T-cell (primary cell): ENCODE results near the gene VTCN1. TPM values are rescaled to one million over a fixed set of nuclear protein-coding genes. Genes with fewer than 3 reads are reported as not detected.
"Not testable (repeated sequence)": the region's sequence is repeated elsewhere in the genome, so short reads cannot be mapped to it uniquely, and the experiment has no call there.

Experiments
- ATAC-seq, 4 experiments: fragments of 200-7000 bp in 3 of 4; fragments of 150-1000 bp in 1 of 4; cut with Tn5 transposase; replicated peaks in 1 of 4; 1 replicate in 3 of 4; 2 replicates in 1 of 4; pipeline ENCODE4 v1.10.0; 2021; ENCODE audit warnings: moderate library complexity in 3 of 4, mild to moderate bottlenecking in 2 of 4, moderate number of reproducible peaks in 1 of 4
- CTCF ChIA-PET, 2 donors: fragments of 300-600 bp; sonication (Branson Sonifier 250); formaldehyde crosslinking; loops; one replicate each; lab custom pipeline; 2022; ENCODE audit warnings: antibody characterized with exemption in 2 of 2; lab: Charles Lee
- POLR2A ChIA-PET, 2 donors: fragments of 300-600 bp; sonication (Branson Sonifier 250); formaldehyde crosslinking; loops; one replicate each; lab custom pipeline; 2022; ENCODE audit warnings: antibody characterized with exemption in 2 of 2; lab: Charles Lee
- DNase-seq, 35 experiments: peaks; one replicate each; pipeline versions ENCODE4 v3.0.0 to v3.0.0-alpha.2; 2013 to 2023
- H3K27ac ChIP-seq: one replicate; pipeline ENCODE4 v1.5.1; 2013; ENCODE audit warnings: low read length
- H3K27me3 ChIP-seq, 2 experiments: replicated peaks in 1 of 2; 1 replicate in 1 of 2; 2 replicates in 1 of 2; pipeline versions ENCODE4 v1.6.1 to v1.7.0; 2013; ENCODE audit warnings: low read length in 1 of 2, mixed read lengths in 1 of 2; ENCODE audit not compliant: control insufficient read depth in 2 of 2, insufficient read depth in 2 of 2; ENCODE audit errors: extremely low read depth in 1 of 2
- H3K36me3 ChIP-seq, 2 donors: 1 replicate in 1 of 2; 2 replicates in 1 of 2; pipeline versions ENCODE4 v1.6.1 to v1.7.0; 2013; ENCODE audit warnings: low read length in 1 of 2; ENCODE audit not compliant: control insufficient read depth in 2 of 2, insufficient read depth in 1 of 2; ENCODE audit errors: extremely low read depth in 1 of 2
- H3K4me1 ChIP-seq, 2 experiments: 1 replicate in 1 of 2; 2 replicates in 1 of 2; pipeline versions ENCODE4 v1.6.1 to v1.7.0; 2013; ENCODE audit warnings: low read length in 2 of 2, mixed read lengths in 1 of 2; ENCODE audit not compliant: insufficient read depth in 2 of 2, control insufficient read depth in 1 of 2; ENCODE audit errors: extremely low read depth in 1 of 2
- H3K4me3 ChIP-seq, 2 donors: 1 replicate in 1 of 2; 2 replicates in 1 of 2; pipeline versions ENCODE4 v1.5.1 to v1.7.0; 2013; ENCODE audit warnings: mild to moderate bottlenecking in 2 of 2, low read length in 1 of 2, moderate library complexity in 1 of 2; ENCODE audit not compliant: control insufficient read depth in 1 of 2; ENCODE audit errors: extremely low read depth in 1 of 2
- H3K9me3 ChIP-seq: 2 replicates; pipeline ENCODE4 v1.7.0; 2013
- H3K27ac Mint-ChIP-seq, 2 donors: one replicate each; pipeline ENCODE4 v1.8.0; 2020 to 2021; ENCODE audit warnings: mild to moderate bottlenecking in 2 of 2, mixed read lengths in 2 of 2
- H3K27me3 Mint-ChIP-seq, 2 donors: one replicate each; pipeline ENCODE4 v1.8.0; 2021 to 2022; ENCODE audit warnings: mixed read lengths in 2 of 2
- H3K36me3 Mint-ChIP-seq: one replicate; pipeline ENCODE4 v1.8.0; 2021; ENCODE audit warnings: mixed read lengths
- H3K4me1 Mint-ChIP-seq, 3 donors: one replicate each; pipeline ENCODE4 v1.8.0; 2020 to 2022; ENCODE audit warnings: mixed read lengths in 3 of 3, mild to moderate bottlenecking in 1 of 3
- H3K4me3 Mint-ChIP-seq, 3 donors: one replicate each; pipeline ENCODE4 v1.8.0; 2020 to 2022; ENCODE audit warnings: mild to moderate bottlenecking in 3 of 3, mixed read lengths in 3 of 3, moderate library complexity in 3 of 3
- H3K9me3 Mint-ChIP-seq, 3 donors: one replicate each; pipeline ENCODE4 v1.8.0; 2020 to 2022; ENCODE audit warnings: mixed read lengths in 3 of 3
- whole genome bisulfite sequencing: methylation state at CpG from one replicate; pipeline ENCODE4 v1.1.5; 2013; ENCODE audit warnings: missing lambda C conversion rate; ENCODE audit not compliant: insufficient coverage; 5-methylcytosine and 5-hydroxymethylcytosine counted together
- total RNA-seq, 35 experiments: library from RNA in 6 of 35; stranded (reverse) in 6 of 35; fragments of 120-200 nt in 1 of 35; gene quantifications; one replicate each; pipeline versions ENCODE4 v1.2.1 to v1.2.4 and lab custom pipeline; 2013 to 2026

VTCN1 gene
- total RNA-seq, 5 donors from 2014 or later (not counting 1 experiment from before 2014, with no cell fraction given): not detected

GRCh38 chr1:117121589-117122329 lies 89.0 kb downstream of the VTCN1 start, which contains the start of gene TRIM45:
TSS of gene TRIM45 (minus strand) at chr1:117121749. CDS start at chr1:117121201, 548 bp downstream.
- H3K27me3 Mint-ChIP-seq: peaks cover 0 to 3% of the 10 kb centered on the region in 2 donors
- Histone ChIP-seq H3K4me1 (peaks cover 0 to 15% of the 10 kb centered on the region in 2 experiments), H3K36me3 (no peaks in the 10 kb centered on the region), H3K27ac (no peak within 1 kb of the TSS), H3K4me3 (peak within 1 kb of the TSS; percentile 85 to 88), H3K27me3 (peaks cover 0 to 15% of the 10 kb centered on the region in 2 experiments), H3K9me3 (no peaks in the 10 kb centered on the region)
- H3K27ac Mint-ChIP-seq: peak within 1 kb of the TSS in 1 of 2 donors; percentile 9
- DNase-seq (peak; percentile 61 to 88 (median 78)), ATAC-seq (peak; percentile 86 to 90 (median 86))
- CTCF ChIA-PET: interaction anchor here in 1 of 2 donors (0.8 to 0.9 kb wide), 4 partner anchors 8 to 632 kb away, joined by 3 to 7 read pairs (median 4); no protein-coding TSS in a partner anchor
- WGBS: 2% methylated on average over 68 of the region's 71 CpGs
- peaks cover 6% of the 10 kb centered on the region in 3 donors for H3K4me1 Mint-ChIP-seq
- H3K9me3 Mint-ChIP-seq: no peaks in the 10 kb centered on the region
- H3K36me3 Mint-ChIP-seq: no peaks in the 10 kb centered on the region
- POLR2A ChIA-PET: interaction anchor here in 1 of 2 donors (0.6 kb wide), 2 partner anchors 11 to 28 kb away, joined by 3 to 7 read pairs; no protein-coding TSS in a partner anchor
- peak within 1 kb of the TSS; percentile 80 to 85 (median 83) for H3K4me3 Mint-ChIP-seq

DNA sequence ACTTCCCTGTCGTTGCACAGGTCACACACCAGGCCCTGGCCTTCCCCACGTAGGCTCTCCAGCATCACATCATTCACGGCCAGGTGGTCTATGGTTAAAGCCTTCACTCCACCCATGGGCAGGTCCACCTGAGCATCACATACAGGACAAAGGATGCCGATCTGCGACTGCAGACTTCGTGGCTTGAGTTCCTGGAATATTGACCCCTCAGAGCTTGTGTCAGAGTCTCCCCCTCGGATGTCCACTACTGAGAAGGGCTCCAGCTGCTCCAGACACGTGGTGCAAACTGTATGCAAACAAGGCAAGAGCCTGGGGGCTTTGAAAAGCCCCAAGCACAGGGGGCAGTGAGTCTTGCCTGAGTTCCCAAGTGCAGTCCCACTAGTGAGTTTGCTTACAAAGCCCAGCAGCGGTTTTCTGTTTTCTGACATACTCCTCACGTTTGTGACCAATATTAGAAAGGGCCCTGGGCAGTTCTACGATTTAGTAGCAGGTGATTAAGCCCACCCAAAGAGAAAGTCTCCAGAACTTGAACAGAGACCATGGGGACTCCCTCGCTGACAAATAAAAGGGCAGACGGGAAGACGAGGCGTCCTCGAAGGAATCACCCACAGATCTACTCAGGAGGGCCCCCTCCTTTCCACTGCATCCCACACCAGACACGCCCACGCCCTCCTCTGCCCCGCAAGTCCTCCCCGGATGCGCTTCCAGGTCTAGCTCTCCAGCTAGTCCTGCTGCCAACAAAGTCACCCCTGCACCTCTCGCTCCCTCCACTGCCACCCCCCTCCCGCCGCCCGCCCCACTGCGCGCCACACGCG lies 89.7 kb downstream of the VTCN1 start:
- H3K9me3 ChIP-seq: no peaks in the 10 kb centered on the region
- ATAC-seq (peak in 2 of 4 experiments; percentile 42 to 46), DNase-seq (peak in 7 of 35 experiments; percentile 2 to 36 (median 8))
- no peak overlapping the region for H3K27ac ChIP-seq
- peaks cover 0 to 15% of the 10 kb centered on the region in 2 experiments for H3K4me1 ChIP-seq
- H3K9me3 Mint-ChIP-seq: no peaks in the 10 kb centered on the region
- H3K36me3 ChIP-seq: no peaks in the 10 kb centered on the region
- H3K4me1 Mint-ChIP-seq: peaks cover 6% of the 10 kb centered on the region in 3 donors
- no peak overlapping the region for H3K27ac Mint-ChIP-seq
- WGBS: 21% methylated on average over 27 of the region's 29 CpGs
- peak overlapping the region; percentile 46 to 88 for H3K4me3 ChIP-seq
- peaks cover 0 to 3% of the 10 kb centered on the region in 2 donors for H3K27me3 Mint-ChIP-seq
- H3K27me3 ChIP-seq: peaks cover 0 to 12% of the 10 kb centered on the region in 2 experiments
- no peaks in the 10 kb centered on the region for H3K36me3 Mint-ChIP-seq
- POLR2A ChIA-PET: no interaction called here
- CTCF ChIA-PET: interaction anchor here (0.6 to 2.0 kb wide), 2 partner anchors 8 to 54 kb away, joined by 10 to 17 read pairs; no protein-coding TSS in a partner anchor
- H3K4me3 Mint-ChIP-seq: peak overlapping the region; percentile 80 to 83 (median 80)

DNA sequence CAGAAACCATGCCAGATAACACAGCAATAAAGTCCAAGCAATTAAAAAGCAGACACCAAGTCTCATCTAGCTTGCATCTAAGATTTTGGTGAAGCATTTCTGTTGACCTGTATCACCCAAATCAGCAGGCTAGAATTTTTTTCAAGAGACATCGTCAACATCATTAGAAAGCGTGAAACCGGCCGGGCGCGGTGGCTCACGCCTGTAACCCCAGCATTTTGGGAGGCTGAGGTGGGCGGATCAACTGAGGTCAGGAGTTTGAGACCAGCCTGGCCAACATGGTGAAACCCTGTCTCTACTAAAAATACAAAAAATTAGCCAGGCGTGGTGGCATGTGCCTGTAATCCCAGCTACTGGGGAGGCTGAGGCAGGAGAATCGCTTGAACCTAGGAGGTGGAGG lies 91.6 kb downstream of the VTCN1 start:
- not testable (repeated sequence) for ATAC-seq, H3K9me3 Mint-ChIP-seq, H3K27ac ChIP-seq, H3K27ac Mint-ChIP-seq, H3K4me3 ChIP-seq, H3K27me3 Mint-ChIP-seq, DNase-seq, H3K4me3 Mint-ChIP-seq, H3K9me3 ChIP-seq, H3K36me3 Mint-ChIP-seq, H3K36me3 ChIP-seq
- 98% methylated on average over 7 of the region's 10 CpGs for WGBS
- Histone ChIP-seq H3K27me3 (peaks cover 0 to 12% of the 10 kb centered on the region in 2 experiments), H3K4me1 (peaks cover 0 to 15% of the 10 kb centered on the region in 2 experiments)
- ChIA-PET POLR2A (interaction anchor here in 1 of 2 donors (0.7 kb wide), 1 partner anchor 59 kb away, joined by 3 read pairs; the partner anchor contains the start of gene TTF2), CTCF (interaction anchor here (1.8 to 2.0 kb wide), 2 partner anchors 9 to 10 kb away, joined by 5 to 17 read pairs; no protein-coding TSS in a partner anchor)
- peaks cover 6 to 16% (median 14%) of the 10 kb centered on the region in 3 donors for H3K4me1 Mint-ChIP-seq

- Histone ChIP-seq H3K4me1 (peaks cover 0 to 15% of the 10 kb centered on the region in 2 experiments), H3K4me3 (no peak overlapping the region), H3K36me3 (no peaks in the 10 kb centered on the region), H3K27me3 (peaks cover 0 to 12% of the 10 kb centered on the region in 2 experiments), H3K27ac (no peak overlapping the region), H3K9me3 (no peaks in the 10 kb centered on the region)
- ChIA-PET POLR2A (no interaction called here), CTCF (no interaction called here)
- no peak for DNase-seq
- peaks cover 6 to 16% (median 14%) of the 10 kb centered on the region in 3 donors for H3K4me1 Mint-ChIP-seq
- no peak overlapping the region for H3K4me3 Mint-ChIP-seq
- H3K9me3 Mint-ChIP-seq: no peaks in the 10 kb centered on the region
- WGBS: 92% methylated on average over 9 of the region's 12 CpGs
- peaks cover 0 to 3% of the 10 kb centered on the region in 2 donors for H3K27me3 Mint-ChIP-seq
- ATAC-seq: no peak
- H3K36me3 Mint-ChIP-seq: no peaks in the 10 kb centered on the region
- H3K27ac Mint-ChIP-seq: no peak overlapping the region
Measured at GRCh38 chr1:117118137-117118536, 92.6 kb downstream of the VTCN1 start.

- CTCF ChIA-PET: no interaction called here
Measured at GRCh38 chr1:117117697-117118096, 93.0 kb downstream of the VTCN1 start.

More at GRCh38 chr1:117117697-117118096, 93.0 kb downstream of the VTCN1 start:
- Mint-ChIP-seq H3K4me3 (no peak overlapping the region), H3K27me3 (peaks cover 0 to 3% of the 10 kb centered on the region in 2 donors), H3K36me3 (no peaks in the 10 kb centered on the region), H3K27ac (no peak overlapping the region), H3K4me1 (peaks cover 6 to 14% (median 13%) of the 10 kb centered on the region in 3 donors), H3K9me3 (no peaks in the 10 kb centered on the region)
- no peak for ATAC-seq
- peaks cover 0 to 12% of the 10 kb centered on the region in 2 experiments for H3K27me3 ChIP-seq
- H3K36me3 ChIP-seq: no peaks in the 10 kb centered on the region
- no peak for DNase-seq
- H3K9me3 ChIP-seq: no peaks in the 10 kb centered on the region
- no peak overlapping the region for H3K4me3 ChIP-seq
- H3K27ac ChIP-seq: no peak overlapping the region
- POLR2A ChIA-PET: no interaction called here
- peaks cover 0 to 15% of the 10 kb centered on the region in 2 experiments for H3K4me1 ChIP-seq
- WGBS: 100% methylated on average over 2 of the region's 2 CpGs
